Activated CD4-positive, alpha-beta T cell treated with anti-CD3 and anti-CD28 coated beads, Interleukin-10, Interleukin-2, amounts not matched to agents 100 ng/mL and 50 ng/mL, durations not matched to agents 16 hours and 8 hours (primary cell): ENCODE results near the gene PARD3.

Source experiments
- DNase-seq: peaks from one replicate; pipeline ENCODE4 v3.0.0-alpha.2; 2020

The PARD3 gene

DNA sequence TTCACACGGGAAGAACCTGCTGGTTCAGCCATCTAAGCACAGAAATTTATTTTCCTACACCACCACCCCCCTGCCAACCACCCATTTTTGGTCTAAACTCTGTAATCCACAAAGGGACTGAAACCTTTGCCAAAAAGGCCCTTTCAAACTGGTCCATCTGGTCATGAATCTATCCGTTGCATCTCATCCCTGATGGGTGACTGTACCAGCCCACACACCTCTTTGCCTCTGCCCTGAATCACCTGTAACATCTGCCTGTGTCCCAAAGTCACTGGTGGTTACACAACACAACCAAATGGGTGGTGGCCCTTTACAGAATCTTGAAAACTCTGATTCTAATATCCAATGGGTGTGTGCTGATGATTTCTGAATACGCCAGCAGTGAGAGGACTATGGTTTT is 503.4 kb downstream of the PARD3 start:
- no peak for DNase-seq

DNA sequence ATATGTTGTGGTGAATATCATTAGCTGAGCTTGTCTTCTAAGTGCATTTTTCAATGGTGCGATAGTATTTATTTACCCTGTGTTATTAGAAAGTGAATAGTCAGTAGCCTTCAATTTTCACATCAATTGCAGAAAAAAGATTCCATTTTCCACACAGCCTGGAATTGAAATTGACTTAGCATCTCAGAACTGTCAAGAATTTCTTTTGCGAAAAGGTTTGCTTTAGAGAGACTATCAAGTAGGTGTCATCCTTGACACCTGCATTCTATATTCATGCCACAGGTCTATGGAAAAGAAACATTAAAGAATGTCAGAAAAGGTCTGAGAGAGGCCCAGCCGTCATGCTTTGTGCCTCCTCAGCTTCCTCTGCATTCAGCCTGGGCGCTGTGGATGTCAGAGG is 504.9 kb downstream of the PARD3 start:
- no peak for DNase-seq

DNA sequence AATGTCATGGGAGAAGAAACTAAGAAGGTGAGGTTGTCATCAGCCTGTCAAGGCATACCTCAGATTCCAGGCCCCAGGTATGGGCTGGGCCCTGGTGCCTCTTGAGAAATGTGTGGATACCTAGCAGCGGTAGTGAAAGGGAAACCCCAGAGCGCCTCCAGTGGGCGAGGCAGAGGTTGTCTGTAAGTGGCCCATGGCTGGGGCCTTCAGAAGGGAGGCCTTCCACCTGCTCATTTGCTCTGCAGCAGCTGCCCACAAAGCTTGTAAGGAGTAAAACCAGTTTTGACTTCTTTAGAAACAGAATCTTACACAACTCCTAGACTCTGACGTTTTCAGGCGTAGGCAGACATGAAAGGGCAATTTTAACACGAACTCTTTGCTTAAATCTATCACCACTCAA is 509.9 kb downstream of the PARD3 start:
- no peak for DNase-seq

DNA sequence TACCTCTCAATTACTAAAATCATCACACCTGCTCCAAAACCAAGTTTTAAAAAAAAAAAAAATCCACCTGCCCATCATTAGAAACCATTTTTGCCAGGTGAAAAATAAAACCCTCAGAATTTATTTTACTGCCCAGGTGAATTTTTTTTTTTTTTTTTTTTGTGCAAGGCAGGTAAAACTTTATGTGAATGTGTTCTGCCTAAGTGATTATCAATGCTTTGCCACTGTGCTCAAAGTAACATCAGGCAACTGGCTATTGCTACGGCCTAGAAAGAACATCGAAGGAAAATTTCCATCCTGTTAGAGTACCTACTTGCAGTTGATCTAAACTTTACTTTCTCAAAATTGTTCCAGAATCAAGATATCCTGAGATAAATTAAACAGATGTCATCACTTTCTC is 512.1 kb downstream of the PARD3 start:
- DNase-seq = no peak

DNA sequence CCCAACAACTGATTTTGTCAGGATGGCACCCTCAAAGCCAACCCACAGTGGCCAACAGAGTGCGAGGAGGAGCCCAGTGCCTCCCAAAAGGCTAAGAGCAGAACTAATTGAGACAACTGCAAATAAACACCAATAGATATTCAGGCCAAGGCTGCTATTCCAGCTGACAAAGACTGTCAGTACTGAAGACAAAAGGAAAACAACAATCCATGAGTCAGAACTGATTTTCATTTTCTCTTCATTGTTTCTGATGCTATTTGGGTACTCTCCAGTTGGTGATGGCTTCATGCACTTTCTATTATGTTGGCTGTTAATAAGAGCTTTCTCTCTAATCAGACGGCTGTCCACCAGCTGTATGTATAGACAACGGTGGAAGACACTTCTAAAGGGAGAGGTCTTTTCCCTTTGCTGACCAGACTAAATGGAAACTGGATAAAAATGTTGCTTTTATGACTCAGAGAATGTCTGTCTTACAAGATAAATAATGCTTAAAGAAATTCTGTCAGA is 515.9 kb downstream of the PARD3 start:
- no peak for DNase-seq

DNA sequence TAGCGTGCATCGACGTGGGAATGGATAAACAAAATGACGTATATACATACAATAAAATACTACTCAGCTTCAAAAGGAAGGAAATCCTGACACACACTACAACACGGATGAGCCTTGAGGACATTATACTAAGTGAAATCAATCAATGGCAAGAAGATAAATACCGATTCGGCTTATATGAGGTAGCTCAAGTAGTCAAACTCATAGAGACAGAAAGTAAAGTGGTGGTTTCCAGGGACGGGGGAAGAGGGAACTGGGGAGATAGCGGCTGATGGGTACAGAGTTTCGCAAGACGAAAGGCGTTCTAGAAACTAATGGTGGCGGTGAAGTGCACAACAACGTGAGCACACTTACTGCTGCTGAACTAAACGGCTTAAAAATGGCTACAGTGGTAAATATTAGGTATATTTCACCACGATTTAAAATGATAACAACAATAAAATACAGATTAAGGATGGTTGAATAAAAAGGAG is 516.7 kb downstream of the PARD3 start:
- DNase-seq = no peak

DNA sequence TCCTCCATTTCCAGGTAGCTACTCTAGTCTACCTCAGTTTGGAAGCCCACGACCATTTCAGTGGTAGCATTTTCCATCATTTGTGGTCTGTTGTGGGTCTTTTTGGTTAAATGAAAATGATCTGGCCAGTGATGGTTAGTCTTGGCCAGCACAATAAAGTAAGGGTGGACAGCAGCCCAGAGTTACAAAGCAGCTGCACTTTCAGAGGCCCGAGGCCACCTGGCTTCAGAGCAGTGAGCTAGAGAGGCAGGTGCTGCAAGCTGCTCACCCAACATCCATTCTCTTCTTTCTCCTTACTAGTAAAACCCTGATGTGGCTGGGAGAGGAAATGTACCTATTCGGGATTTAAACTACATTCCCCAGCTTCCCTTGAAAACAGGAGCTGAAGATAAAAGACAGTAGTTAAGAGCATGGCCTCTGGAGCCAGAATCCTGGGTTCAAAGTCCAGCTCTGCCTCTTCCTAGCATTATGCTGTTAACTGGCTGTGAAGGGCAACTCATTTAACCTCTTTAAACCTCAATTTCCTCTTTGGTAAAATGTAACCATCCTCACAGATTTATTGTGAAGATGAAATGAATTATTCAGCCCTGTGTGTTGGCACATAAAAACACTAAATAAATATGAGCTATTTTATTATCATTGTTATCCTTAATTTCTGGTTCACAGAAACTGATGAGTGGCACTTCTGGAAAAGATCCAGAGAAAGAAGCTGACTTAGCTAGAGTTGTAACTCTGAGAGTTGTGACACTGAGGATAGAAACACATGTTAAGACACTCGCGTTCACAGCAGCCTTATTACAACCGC is 517.4 kb downstream of the PARD3 start:
- no peak for DNase-seq

DNA sequence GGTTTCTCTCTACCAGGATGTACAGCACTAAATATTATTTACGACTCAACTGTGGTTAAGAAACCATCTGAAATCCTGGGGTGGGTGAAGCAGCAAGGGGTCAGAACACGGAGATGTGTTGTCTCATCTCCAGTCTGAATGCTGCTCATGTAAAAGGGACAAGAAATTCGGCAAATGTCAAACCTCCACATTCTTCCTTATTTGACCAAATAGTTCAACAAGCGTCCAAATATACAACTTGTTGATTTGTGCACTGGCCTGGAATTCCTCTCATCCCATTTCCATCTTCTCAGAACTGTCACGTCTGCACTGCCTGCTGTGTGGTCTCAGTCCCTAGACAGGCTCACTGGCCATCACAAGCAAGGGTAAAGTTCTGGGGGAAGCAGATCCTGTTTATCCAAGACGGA is 520.0 kb downstream of the PARD3 start:
- DNase-seq = no peak

DNA sequence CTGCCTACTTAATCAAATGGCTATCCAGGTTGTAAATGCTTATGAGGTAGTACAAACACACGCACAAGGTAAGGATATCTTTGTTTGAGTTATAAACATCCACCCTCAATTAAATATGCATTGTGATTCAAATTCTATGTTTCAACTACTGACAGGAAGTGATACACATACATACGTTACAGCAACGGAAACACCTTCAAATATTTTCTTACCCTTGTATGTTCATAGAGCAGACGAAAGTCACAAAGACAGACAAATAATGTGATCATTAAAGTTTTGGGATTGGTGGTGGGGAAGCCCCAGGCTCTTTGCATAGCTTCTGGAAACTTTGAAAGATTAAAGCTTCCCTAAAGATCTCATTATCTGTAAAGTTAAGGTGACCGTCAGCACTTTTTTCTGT is 521.0 kb downstream of the PARD3 start:
- DNase-seq = no peak

DNA sequence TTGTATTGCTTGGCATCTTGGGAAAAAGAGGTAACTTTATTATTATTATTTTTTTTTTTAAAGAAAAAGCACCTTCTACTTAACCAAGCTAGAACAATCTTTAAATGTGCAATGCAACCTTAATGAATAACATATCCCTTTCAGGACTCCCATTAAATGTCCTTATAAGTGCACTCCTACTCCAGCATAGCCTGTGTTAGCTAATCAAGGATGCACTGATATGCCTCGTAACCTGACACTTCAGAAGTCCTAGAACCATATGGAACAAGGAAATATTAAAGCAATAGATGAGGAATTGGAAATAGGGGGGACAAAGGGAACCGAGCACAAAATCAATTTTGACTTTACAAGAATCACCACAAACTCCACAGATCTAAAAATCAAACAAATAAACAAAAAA is 522.4 kb downstream of the PARD3 start:
- DNase-seq = no peak

DNA sequence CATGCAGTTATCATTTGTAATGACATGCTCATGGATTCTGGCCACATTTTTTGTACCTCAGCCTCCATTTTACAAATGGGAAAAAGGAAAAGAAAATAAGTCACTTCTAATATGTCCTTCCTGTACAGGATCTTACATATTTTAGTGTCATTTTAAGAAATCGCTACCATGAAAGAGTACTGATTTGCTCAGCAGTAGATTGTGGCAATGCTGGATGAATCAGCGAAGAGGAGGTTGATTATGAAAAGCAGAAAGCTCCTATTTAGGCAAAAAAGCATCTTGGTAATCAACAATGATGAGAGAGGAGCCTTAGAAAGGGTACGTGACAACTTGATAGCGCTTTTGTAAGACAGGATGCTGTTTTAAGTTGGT is 522.9 kb downstream of the PARD3 start:
- DNase-seq = peak; percentile 46

DNA sequence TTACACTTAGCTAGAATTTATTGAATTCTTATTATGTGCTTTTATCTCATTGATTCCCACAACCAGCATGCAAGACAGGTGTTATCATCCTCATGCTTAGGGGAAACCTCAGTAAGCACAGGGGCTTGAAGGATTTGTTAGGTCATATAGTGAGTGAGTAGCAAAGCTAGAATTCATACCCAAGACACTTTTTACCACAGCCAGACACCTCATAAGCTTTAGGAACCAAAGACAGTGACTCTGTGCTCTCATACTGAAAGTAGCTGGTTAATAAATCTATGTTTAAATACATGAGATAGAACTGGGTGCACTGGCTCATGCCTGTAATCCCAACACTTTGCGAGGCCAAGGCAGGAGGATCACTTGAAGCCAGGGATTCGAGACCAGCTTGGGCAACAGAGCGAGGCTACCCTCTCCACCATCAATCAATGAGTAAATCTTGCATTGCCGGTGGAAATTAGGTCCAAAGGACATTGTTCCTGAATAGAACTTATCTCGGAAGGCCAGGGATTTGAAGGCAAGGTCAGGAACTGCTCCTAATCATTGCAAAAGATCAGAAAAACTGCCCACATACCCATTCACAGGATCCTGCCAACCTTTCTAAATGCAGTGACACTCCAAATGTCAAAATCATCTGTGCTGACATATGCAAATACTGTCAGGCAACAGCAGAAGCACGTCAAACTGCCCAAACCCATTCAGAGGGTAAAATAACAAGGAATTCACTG is 523.5 kb downstream of the PARD3 start:
- DNase-seq = peak; percentile 28

DNA sequence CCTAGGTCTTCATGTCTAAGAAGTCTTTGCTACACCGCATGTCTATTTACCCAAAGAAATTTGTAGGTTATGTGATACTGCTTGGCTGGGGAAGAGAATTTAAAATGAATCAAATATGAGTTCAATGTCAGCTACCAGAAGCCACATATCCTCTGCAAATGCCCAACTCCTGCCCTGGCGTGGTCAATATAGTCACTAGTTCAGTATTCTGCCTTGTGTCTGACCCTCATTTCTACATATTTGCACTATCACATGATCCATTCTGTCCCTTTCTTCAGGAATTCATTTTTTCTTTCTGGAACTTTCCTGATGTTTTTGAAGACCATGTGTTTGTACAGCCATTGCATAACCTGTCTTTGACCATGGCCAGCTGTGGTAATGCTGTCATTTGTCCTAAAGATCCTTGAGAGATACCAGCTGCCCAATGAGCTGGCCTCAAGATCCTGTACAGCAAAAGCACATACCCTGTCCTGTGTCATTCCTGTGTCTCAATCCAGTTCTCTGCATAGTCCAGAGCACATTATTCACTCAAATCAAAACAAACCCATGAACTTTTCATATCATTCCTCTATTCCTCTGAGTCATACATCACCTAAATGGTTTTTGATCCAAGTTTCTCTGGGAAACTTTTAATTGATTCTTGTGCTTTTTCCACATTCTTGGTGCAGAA is 524.5 kb downstream of the PARD3 start:
- DNase-seq = no peak

DNA sequence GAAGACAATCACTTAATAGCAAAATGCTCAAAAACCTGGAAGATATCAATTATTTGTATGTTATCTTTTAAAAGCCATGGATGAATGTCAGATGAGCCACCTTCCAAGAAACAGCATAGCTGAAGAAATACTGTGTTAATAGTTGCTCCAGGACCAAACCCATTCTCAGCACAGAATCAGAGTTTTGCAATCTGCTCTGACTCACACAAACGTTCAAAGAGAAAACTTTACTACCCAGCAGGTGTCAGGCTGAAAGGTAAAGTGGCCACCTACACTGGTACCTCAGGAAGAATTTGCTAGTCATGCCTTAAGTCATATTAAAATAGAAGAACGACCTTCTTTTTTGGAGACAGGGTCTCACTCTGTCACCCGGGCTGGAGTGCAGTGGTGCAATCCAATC is 526.5 kb downstream of the PARD3 start:
- no peak for DNase-seq

DNA sequence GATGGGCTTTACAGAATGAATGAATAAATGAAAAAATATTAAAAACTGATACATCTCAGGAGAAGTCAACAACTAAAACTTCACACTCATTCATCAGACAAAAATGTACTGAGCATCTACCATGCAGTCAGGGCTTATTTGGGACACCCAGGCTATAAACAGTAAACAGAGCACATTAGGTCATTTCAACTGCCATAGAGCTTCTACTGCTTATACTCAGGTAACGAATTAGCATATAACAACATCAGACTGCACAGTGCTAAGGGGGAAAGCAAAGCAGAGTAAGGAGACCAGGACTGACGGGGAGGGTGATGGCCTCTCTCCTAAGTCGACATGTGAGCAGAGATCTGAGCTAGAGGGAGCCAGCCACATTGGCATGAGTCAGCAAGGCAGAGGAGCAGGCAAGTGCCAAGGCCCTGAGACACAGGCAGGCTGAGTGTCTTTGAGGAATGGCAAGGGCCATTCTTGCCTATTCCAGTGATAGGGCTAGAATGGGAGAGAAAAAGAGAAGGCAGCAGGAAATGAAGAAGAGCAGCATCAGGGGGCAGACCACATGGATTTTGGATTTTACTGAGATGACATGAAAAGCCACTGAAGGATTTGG is 528.9 kb downstream of the PARD3 start:
- DNase-seq = no peak

DNA sequence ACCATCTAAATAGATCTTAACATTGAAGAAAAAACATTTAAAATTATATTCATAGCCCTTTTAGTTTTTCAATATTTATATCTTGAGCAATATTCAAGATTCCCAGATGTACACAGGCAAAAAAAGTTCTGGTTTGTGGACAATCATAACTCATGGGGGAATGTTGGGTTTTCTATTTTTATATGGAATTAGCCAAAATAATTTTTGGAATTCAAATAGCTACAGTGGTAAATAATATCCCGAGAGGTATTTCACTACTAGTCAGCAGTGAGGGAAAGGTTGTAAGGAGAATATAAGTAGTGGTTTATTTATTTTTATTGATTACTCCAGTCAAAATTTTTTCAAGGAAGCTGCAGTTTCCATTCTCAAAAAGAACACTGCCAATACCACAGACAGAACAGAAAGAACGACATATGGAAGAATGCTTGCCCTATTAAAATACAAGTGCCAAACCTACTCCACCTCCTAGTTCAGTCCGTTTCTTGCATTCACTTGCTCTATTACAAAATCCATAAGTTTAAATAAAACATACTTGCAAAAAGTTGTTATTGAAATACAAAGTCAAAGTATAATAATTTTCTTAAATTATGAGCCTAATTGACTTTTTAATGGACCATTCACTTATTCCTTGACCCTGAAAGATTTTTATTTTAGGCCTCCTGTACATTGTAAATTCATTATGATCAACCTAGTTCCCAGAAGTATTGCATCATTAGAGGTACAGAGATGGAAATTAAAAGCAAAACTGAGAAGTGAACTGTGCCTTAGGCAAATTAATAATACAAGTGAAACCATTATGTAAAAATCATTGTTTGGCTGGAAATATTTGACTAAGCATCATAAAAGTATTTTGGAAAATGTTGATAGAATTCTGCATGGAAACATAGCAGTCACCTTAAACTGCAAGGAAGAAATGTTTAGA is 533.2 kb downstream of the PARD3 start:
- peak; percentile 42 for DNase-seq

DNA sequence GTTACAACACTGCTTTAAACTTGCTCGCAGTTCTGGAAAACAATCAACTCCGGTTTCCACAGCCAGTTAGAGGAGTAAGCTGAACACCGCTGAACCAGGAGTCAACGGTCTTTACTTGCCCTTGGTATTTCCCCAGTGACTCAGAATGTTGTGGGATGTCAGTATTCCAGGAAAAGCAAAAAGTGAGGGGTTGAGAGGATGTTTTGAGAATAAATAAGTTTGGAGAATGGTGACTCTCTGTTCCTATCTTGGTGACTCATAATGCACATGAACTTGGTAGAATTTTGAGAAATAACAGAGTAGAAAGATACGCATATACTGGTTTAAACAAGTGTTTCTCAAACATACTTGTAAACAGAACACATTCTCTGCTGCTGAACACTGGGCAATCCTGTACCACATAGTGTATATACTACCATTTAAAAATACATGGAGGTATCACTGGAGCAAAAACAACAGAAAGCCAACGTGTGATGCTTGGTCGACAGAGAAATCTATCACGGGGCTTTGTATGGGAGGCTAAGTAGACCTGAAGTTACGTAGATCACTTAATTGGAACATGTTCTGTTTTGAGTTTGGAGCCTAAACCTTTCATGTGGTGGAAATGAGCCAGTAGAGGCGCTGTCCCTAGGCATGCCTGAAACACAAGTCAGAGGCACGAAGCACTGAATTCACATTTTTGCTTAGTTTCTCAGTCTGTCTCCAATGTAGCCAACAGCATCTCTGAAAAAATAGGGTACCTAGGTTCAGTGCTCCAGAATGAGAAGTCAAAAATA is 534.3 kb downstream of the PARD3 start:
- DNase-seq = peak; percentile 76

DNA sequence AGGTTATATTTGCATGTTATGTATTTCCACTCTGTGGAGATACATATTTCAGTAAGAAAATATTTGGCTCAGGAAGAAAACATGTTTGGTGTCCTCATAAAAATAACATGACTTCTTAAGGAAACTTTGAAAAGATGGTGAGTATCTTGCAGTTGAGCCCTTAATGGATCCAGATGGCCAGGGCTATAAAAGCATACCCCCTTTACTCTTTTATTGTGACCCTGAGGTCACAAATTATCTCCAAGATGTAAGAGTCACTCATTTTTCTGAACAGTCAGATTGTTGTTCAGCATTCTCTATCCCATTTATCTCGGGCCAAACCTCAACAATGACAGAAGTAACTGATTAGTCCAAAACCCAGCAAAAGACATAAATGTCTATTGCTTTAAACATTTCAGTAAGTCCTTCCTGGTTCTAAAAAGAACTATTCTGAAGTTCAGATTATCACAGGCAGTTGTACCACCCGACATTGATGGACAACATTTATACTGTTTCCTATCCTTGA is 539.4 kb downstream of the PARD3 start:
- no peak for DNase-seq

DNA sequence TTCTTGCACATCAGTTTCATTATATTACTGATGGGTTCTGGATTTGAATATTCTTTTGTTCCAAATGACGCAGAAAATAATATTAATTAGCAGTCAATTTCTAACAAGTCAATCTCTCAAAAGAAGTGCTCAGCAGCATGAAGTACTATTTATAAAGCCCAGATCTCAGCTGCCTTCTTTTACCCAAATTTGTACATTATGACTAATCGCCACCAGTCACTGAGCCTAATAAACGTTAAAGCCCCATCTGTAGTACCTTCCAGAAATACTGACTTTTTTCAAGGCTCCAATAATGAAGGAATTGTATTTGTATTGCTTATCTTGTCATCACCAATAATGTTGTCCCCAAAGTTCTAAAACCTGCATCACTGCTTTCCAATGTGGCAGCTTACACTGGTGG is 540.2 kb downstream of the PARD3 start:
- DNase-seq = no peak

DNA sequence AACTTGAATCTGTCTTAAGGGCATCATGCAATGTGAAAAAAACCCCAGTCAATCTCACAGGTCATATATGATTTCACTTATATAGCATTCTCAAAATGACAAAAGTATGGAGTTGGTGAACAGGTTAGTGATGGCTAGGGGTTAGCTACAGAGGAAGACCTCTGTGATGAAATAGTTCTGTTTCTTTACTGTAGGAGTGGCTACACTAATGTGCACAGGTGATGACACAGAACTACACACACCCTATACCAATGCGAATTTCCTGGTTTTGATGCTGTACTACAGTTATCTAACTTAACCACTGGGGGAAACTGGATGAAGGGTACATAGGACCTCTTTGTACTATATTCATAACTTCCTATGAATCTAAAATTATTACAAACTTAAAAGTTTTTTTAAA is 541.8 kb downstream of the PARD3 start:
- no peak for DNase-seq

DNA sequence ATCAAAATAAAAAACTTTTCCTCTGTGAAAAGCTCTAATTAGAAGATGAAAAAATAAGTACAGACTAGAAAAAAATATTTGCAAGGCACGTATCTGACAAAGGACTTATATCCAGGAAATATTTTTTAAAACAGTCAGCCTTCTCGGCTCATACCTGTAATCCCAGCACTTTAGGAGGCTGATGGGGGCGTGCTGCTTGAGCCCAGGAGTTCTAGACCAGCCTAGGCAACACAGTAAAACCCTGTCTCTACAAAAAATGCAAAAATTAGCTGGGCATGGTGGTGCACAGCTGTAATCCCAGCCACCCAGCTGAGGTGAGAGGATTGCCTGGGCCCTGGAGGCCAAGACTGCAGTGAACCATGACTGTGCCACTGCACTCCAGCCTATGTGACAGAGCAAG is 542.8 kb downstream of the PARD3 start:
- DNase-seq = no peak
